Right atrium auricular region (tissue), 2 donors: ENCODE data around the gene SPTBN4. TPM values are rescaled to one million over a fixed set of nuclear protein-coding genes. Genes with fewer than 3 reads are reported as not detected.

Source experiments
- DNase-seq: peaks from one replicate; pipeline ENCODE4 v3.0.0-alpha.2; 2019; ENCODE audit warnings: low spot score
- H3K27ac ChIP-seq, 2 donors: fragments of 200-600 bp; sonication (generic); 1 replicate in 1 of 2; 2 replicates in 1 of 2; pipeline ENCODE4 v1.5.1; 2016 to 2019
- H3K27me3 ChIP-seq, 2 donors: fragments of 200-600 bp; sonication (generic); one replicate each; pipeline versions ENCODE4 v1.5.1 to v1.6.0; 2017 to 2019
- H3K36me3 ChIP-seq: fragments of 200-600 bp; sonication (generic); one replicate; pipeline ENCODE4 v1.5.1; 2016
- H3K4me1 ChIP-seq, 2 donors: fragments of 200-600 bp; sonication (generic); one replicate each; pipeline versions ENCODE4 v1.5.1 to v1.6.0; 2017 to 2019
- H3K4me3 ChIP-seq, 2 donors: fragments of 200-600 bp; sonication (generic); 1 replicate in 1 of 2; 2 replicates in 1 of 2; pipeline ENCODE4 v1.5.1; 2017 to 2019; ENCODE audit warnings: mild to moderate bottlenecking in 1 of 2, moderate library complexity in 1 of 2
- H3K9me3 ChIP-seq, 2 donors: fragments of 200-600 bp; sonication (generic); one replicate each; pipeline ENCODE4 v1.5.1; 2019
- CTCF ChIP-seq, 2 donors: fragments of 200-600 bp; sonication (generic); IDR thresholded peaks; one replicate each; pipeline ENCODE4 v1.5.1; 2019; ENCODE audit warnings: antibody characterized with exemption in 2 of 2
- total RNA-seq, 2 donors: library from RNA; depleted of rRNA; stranded (reverse); fragments of >200 nt; gene quantifications; one replicate each; pipeline ENCODE4 v1.1.0, GENCODE V29; 2016

Gene SPTBN4
- total RNA-seq, 2 donors from 2014 or later: 5.2 to 5.5 TPM

DNA sequence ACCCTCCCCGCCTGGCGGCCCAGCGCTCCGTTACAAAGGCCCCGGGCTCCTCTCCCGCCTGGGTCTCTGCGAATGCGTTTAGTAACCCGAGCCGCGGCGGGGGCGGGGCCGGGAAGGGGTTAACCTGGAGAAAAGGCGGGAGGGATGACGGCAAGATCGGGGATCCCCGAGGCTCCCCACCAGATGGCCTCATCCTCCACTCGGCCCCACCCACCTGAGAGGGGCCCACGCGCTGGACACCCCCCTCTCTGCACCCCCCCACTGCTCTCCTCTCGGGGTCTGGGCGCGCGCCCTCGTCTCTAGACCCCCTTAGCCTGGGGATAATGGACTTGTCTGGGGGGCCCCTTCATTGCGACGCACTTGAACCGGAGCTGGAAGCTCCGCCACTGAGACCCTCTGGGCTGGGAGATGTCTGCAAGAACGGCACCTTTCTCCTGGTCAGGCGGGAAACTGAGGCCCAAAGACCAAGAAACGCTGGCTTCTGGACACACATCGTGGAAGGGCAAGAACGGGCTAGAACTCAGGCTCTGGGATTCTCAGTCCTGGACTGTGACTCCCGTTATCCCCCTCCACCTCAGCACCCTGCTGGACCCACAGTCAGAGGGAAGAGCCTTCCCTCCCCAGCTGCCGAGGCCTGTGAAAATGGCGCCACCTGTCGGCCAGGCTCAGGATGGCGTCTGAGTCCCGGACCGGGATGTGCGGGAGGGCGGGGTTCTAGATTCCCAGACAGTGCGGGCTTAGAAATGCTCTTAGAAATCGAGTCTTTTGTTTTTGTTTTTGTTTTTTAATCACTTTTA is 131.5 kb downstream of the SPTBN4 start:
- peak; percentile 94 for DNase-seq
- Histone ChIP-seq H3K4me3 (no peak overlapping the region), H3K4me1 (peaks cover 0 to 65% of the 10 kb centered on the region in 2 donors), H3K9me3 (no peaks in the 10 kb centered on the region), H3K27me3 (peaks cover 5% of the 10 kb centered on the region in 2 donors), H3K27ac (peak overlapping the region; percentile 83), H3K36me3 (no peaks in the 10 kb centered on the region)
- peak; percentile 96 to 98 for TF ChIP-seq CTCF (IDR thresholded peaks at IDR 0.05)

DNA sequence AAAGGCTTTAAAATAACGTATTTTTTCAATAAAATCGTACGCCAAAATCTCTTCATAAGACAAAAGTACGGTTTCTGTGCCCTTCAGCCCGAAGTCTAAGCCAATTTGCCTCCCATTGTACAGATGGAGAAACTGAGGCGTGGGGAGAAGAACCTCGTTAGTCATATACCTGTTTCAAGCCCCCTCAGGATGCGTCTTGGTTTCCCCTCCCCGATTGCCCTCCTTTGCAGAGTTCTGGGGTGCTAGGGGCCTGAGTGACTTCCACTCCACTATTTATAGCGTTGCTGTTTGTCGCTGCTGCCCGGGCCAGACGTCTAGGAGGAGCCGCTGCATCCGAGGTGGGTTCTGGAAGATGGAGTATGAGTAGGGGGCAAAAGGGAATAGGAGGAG is 132.1 kb downstream of the SPTBN4 start:
- no peak overlapping the region for H3K4me3 ChIP-seq
- H3K36me3 ChIP-seq: no peaks in the 10 kb centered on the region
- H3K27ac ChIP-seq: peak overlapping the region; percentile 83
- DNase-seq: no peak
- peaks cover 0 to 71% of the 10 kb centered on the region in 2 donors for H3K4me1 ChIP-seq
- H3K27me3 ChIP-seq: peaks cover 5% of the 10 kb centered on the region in 2 donors
- no peaks in the 10 kb centered on the region for H3K9me3 ChIP-seq
- TF ChIP-seq CTCF (IDR thresholded peaks at IDR 0.05): peak in 1 of 2 donors; percentile 2

- no peak for DNase-seq
- Histone ChIP-seq H3K27ac (peak overlapping the region; percentile 83), H3K9me3 (no peaks in the 10 kb centered on the region), H3K27me3 (peaks cover 5% of the 10 kb centered on the region in 2 donors), H3K4me1 (peaks cover 0 to 76% of the 10 kb centered on the region in 2 donors), H3K36me3 (no peaks in the 10 kb centered on the region), H3K4me3 (peak overlapping the region in 1 of 2 donors; percentile 64)
- no peak for TF ChIP-seq CTCF (IDR thresholded peaks at IDR 0.05)
Observed at GRCh38 chr19:40599331-40599901, 132.6 kb downstream of the SPTBN4 start.

- Histone ChIP-seq H3K36me3 (no peaks in the 10 kb centered on the region), H3K4me3 (peak overlapping the region; percentile 11 to 64), H3K27me3 (peaks cover 5% of the 10 kb centered on the region in 2 donors), H3K4me1 (peaks cover 0 to 82% of the 10 kb centered on the region in 2 donors), H3K27ac (peak overlapping the region; percentile 83), H3K9me3 (no peaks in the 10 kb centered on the region)
- DNase-seq: no peak
- no peak for TF ChIP-seq CTCF (IDR thresholded peaks at IDR 0.05)
Observed at GRCh38 chr19:40599902-40600569, 133.2 kb downstream of the SPTBN4 start.

- H3K27ac ChIP-seq: peak overlapping the region; percentile 83
- TF ChIP-seq CTCF (IDR thresholded peaks at IDR 0.05): no peak
- peak overlapping the region; percentile 57 to 64 for H3K4me3 ChIP-seq
- no peaks in the 10 kb centered on the region for H3K36me3 ChIP-seq
- H3K9me3 ChIP-seq: no peaks in the 10 kb centered on the region
- H3K27me3 ChIP-seq: peaks cover 5% of the 10 kb centered on the region in 2 donors
- no peak for DNase-seq
- peaks cover 0 to 88% of the 10 kb centered on the region in 2 donors for H3K4me1 ChIP-seq
Observed at GRCh38 chr19:40600570-40601133, 133.9 kb downstream of the SPTBN4 start.
